ENCODE results near the gene EDN2. TPM values are rescaled to one million over a fixed set of nuclear protein-coding genes. Genes with fewer than 3 reads are reported as not detected.
A peak's percentile ranks its signal among the peaks of the same experiment; 100 is the strongest.

Gene EDN2
- total RNA-seq, 1 experiment from 2014 or later = 0.28 TPM

GRCh38 chr1:41499591-41499990 lies 15.1 kb upstream of the EDN2 start:
- no peak for DNase-seq
- Mint-ChIP-seq H3K4me3 (ENCODE audit: low read depth, unreplicated experiment) (no peak overlapping the region), H3K4me1 (ENCODE audit: low read depth, unreplicated experiment) (peaks cover 49% of the 10 kb centered on the region), H3K27ac (ENCODE audit: unreplicated experiment) (no peak overlapping the region), H3K27me3 (ENCODE audit: unreplicated experiment) (no peaks in the 10 kb centered on the region), H3K36me3 (ENCODE audit: insufficient read depth, unreplicated experiment) (peaks cover 25% of the 10 kb centered on the region), H3K9me3 (ENCODE audit: low read depth, unreplicated experiment) (no peaks in the 10 kb centered on the region)
- no TSS peak for BruUV-seq (replicated peaks)
- intact Hi-C loops (cut with micrococcal nuclease; ENCODE audit: unreplicated experiment) = no loop called here
- CTCF ChIA-PET = interaction anchor here (0.7 to 2.8 kb wide), 4 partner anchors 15 to 138 kb away, joined by 3 to 12 read pairs (median 5); partner anchors contain the start of gene EDN2
- no peak for TF ChIP-seq CTCF (IDR thresholded peaks at IDR 0.05; ENCODE audit: unreplicated experiment)

GRCh38 chr1:41498804-41499203 lies 14.3 kb upstream of the EDN2 start:
- Mint-ChIP-seq H3K27ac (ENCODE audit: unreplicated experiment) (peak overlapping the region; percentile 12), H3K9me3 (ENCODE audit: low read depth, unreplicated experiment) (no peaks in the 10 kb centered on the region), H3K36me3 (ENCODE audit: insufficient read depth, unreplicated experiment) (peaks cover 26% of the 10 kb centered on the region), H3K27me3 (ENCODE audit: unreplicated experiment) (no peaks in the 10 kb centered on the region), H3K4me3 (ENCODE audit: low read depth, unreplicated experiment) (no peak overlapping the region), H3K4me1 (ENCODE audit: low read depth, unreplicated experiment) (peaks cover 45% of the 10 kb centered on the region)
- DNase-seq = peak; percentile 80
- no TSS peak for BruUV-seq (replicated peaks)
- intact Hi-C loops (cut with micrococcal nuclease; ENCODE audit: unreplicated experiment) = no loop called here
- TF ChIP-seq CTCF (IDR thresholded peaks at IDR 0.05; ENCODE audit: unreplicated experiment) = no peak
- CTCF ChIA-PET = interaction anchor here (0.7 to 2.8 kb wide), 4 partner anchors 15 to 137 kb away, joined by 3 to 12 read pairs (median 5); partner anchors contain the start of gene EDN2

GRCh38 chr1:41498391-41498790 lies 13.9 kb upstream of the EDN2 start:
- TF ChIP-seq CTCF (IDR thresholded peaks at IDR 0.05; ENCODE audit: unreplicated experiment) = no peak
- Mint-ChIP-seq H3K4me3 (ENCODE audit: low read depth, unreplicated experiment) (no peak overlapping the region), H3K4me1 (ENCODE audit: low read depth, unreplicated experiment) (peaks cover 40% of the 10 kb centered on the region), H3K36me3 (ENCODE audit: insufficient read depth, unreplicated experiment) (peaks cover 26% of the 10 kb centered on the region), H3K9me3 (ENCODE audit: low read depth, unreplicated experiment) (no peaks in the 10 kb centered on the region), H3K27ac (ENCODE audit: unreplicated experiment) (peak overlapping the region; percentile 12), H3K27me3 (ENCODE audit: unreplicated experiment) (no peaks in the 10 kb centered on the region)
- no TSS peak for BruUV-seq (replicated peaks)
- DNase-seq = no peak
- intact Hi-C loops (cut with micrococcal nuclease; ENCODE audit: unreplicated experiment) = no loop called here
- CTCF ChIA-PET = interaction anchor here (1.0 to 2.8 kb wide), 3 partner anchors 14 to 65 kb away, joined by 4 to 12 read pairs (median 6); partner anchors contain the start of gene EDN2

- Mint-ChIP-seq H3K9me3 (ENCODE audit: low read depth, unreplicated experiment) (no peaks in the 10 kb centered on the region), H3K27ac (ENCODE audit: unreplicated experiment) (peak overlapping the region; percentile 36), H3K4me3 (ENCODE audit: low read depth, unreplicated experiment) (no peak overlapping the region), H3K36me3 (ENCODE audit: insufficient read depth, unreplicated experiment) (peaks cover 30% of the 10 kb centered on the region), H3K27me3 (ENCODE audit: unreplicated experiment) (no peaks in the 10 kb centered on the region), H3K4me1 (ENCODE audit: low read depth, unreplicated experiment) (peaks cover 40% of the 10 kb centered on the region)
- BruUV-seq (replicated peaks) = no TSS peak
- no peak for TF ChIP-seq CTCF (IDR thresholded peaks at IDR 0.05; ENCODE audit: unreplicated experiment)
- no peak for DNase-seq
- intact Hi-C loops (cut with micrococcal nuclease; ENCODE audit: unreplicated experiment) = no loop called here
- CTCF ChIA-PET = interaction anchor here (2.8 kb wide), 1 partner anchor 18 kb away, joined by 12 read pairs; no protein-coding TSS in a partner anchor
These were observed 13.1 kb upstream of the EDN2 start for GRCh38 chr1:41497461-41498030.

Data from Calu3 (cell line).